Panc1 (cell line): ENCODE results near the gene NWD2.

ENCODE experiments used
- CTCF ChIP-seq: fragments of 450-650 bp; IDR thresholded peaks from 2 replicates; pipeline ENCODE4 v1.5.1; 2017; ENCODE audit warnings: mild to moderate bottlenecking
- POLR2AphosphoS5 ChIP-seq: IDR thresholded peaks from 2 replicates; pipeline ENCODE4 v1.6.1; 2012; ENCODE audit warnings: mild to moderate bottlenecking, low read depth, low read length, moderate library complexity
- REST ChIP-seq, 2 experiments: IDR thresholded peaks; 2 replicates each; pipeline ENCODE4 v1.6.1; 2011 to 2012; ENCODE audit warnings: low read depth in 2 of 2, control low read depth in 1 of 2, low read length in 1 of 2, mild to moderate bottlenecking in 1 of 2, moderate library complexity in 1 of 2; ENCODE audit not compliant: insufficient read depth in 1 of 2
- SIN3A ChIP-seq: IDR thresholded peaks from 2 replicates; pipeline ENCODE4 v1.6.1; 2012; ENCODE audit warnings: low read depth, mild to moderate bottlenecking, low read length, moderate library complexity, borderline replicate concordance; ENCODE audit not compliant: insufficient read depth

GRCh38 chr4:37464373-37465128 is 220.0 kb downstream of the NWD2 start:
- TF ChIP-seq CTCF (no peak), POLR2AphosphoS5 (no peak), SIN3A (no peak), REST (IDR thresholded peaks at IDR 0.05; ENCODE audit: insufficient read depth in 1 of 2, low read depth in 2 of 2, low read length in 1 of 2) (no peak)
